ENCODE measurements around the gene GRAP.

GRCh38 chr17:18986541-18987229 lies 60.1 kb downstream of the GRAP start:
- TF ChIP-seq EZH2 (IDR thresholded peaks at IDR 0.05; ENCODE audit: low read length, unreplicated experiment) (no peak), CTCF (conservative IDR thresholded peaks at IDR 0.05; ENCODE audit: low read depth, low read length) (no peak)
